Superior temporal gyrus (tissue), 1 donor: ENCODE data around the gene TMEM86A.

Source experiments
- DNase-seq: peaks from one replicate; pipeline ENCODE4 v3.0.0-alpha.2; 2016; ENCODE audit errors: extremely low spot score

The TMEM86A gene

GRCh38 chr11:18723991-18724390 is 25.4 kb downstream of the TMEM86A start:
- DNase-seq, result peak; percentile 63

DNA sequence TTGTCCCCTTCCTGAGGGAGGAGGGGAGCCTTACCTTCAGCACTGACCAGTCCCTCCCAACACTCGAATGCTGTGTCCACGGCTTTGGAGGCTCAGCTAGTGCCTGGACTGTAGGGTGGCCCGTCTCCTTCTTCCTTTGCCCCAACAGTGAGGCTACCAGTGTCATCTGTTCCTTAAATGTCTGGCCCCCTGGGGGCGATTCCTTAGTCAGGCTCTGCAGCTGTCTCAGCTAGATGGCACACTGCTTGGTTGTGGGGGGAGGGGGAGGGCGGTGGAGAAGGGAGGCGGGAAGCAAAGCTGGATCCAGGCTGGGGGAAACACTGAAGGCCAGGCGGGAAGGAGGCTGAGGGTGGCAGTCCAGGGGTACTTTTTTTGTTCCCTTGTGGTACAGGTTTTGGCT is 27.5 kb downstream of the TMEM86A start, which contains the start of gene IGSF22:
Gene IGSF22 (minus strand): TSS at position 149 of the 400 bp plus-strand sequence. CDS start 1,952 bp downstream, outside the sequence.
- DNase-seq, result no peak

DNA sequence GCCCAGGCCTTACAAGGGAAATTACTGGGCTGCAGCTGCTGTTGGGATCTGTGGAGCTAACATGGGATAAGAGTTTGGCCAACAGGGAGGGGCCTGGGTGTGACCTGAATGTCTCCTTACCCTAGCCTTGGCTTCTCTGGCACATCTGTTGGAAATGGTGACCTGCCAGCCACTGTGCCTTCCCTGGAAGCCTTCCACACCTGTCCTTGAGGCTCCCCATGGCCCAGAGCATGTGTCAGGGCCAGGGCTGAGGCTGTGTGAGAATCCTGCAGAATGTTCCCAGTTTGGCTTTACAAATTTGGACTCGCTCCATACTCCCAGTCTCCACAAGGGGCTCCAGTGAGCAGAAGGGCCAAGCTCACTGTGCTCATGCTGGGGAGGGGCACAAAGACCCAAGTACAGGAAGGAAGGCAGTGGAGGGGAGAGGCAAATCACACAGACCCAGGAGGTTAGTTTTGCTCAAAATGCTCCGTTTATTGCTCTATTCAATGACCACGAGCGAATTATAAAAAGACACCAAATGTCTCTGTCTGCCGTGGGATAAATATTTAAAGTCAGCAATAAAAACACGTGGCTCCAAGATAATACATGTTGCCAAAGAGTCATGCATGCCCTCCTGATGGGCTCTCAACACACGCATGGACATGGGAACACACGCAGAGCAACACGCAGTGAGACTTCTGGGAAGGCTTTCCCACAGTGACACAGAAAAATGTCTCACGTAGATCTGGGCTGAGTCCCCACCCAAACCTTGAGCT is 29.1 kb downstream of the TMEM86A start:
- peak; percentile 63 for DNase-seq

GRCh38 chr11:18728658-18729057 is 30.1 kb downstream of the TMEM86A start:
- no peak for DNase-seq

GRCh38 chr11:18729426-18729825 is 30.8 kb downstream of the TMEM86A start:
- DNase-seq, result no peak

- no peak for DNase-seq
Measured at GRCh38 chr11:18730020-18730419, 31.4 kb downstream of the TMEM86A start.

- no peak for DNase-seq
Measured at GRCh38 chr11:18731441-18731840, 32.9 kb downstream of the TMEM86A start.

DNA sequence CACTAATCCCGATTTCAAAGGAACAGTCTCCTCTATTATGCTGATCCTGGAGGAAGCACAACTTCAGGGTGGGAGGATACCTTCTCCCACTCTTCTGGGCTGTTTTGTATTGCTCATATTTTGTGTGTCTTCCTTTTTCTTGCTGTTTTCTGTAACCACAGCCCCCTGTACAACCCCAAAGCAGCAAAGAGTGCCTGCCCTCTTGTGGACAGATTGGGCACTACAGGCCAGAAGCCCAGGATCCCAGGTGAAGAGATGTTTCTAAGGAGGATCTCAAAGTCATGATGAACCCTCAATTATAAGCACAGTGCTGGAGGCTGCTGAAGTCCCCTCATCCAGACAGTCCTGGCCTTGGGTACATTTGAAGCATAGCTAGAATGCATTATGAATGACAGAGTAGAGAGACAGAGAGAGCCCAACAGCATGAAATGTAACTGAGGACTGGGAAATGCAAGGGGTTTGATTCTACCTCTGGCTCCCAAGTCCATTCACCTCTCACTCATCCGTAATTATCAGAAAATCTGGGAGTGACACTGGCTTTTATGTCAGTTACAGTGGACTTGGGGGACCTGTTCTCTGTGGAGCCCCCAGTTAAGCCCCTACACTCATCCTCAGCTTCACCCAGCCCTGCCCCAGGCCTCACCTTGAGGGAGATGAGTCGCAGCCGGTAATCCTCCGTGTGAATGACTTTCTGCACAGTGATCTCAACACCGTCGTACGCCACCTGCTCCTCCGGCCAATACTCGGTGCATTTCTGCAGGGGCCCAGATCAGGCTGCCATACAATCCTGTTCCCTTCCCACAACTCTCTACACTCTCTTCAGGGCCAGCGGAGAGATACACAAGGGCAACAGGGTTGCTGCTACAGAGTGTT is 33.6 kb downstream of the TMEM86A start:
- DNase-seq, result peak; percentile 86

GRCh38 chr11:18733202-18733601 is 34.6 kb downstream of the TMEM86A start:
- DNase-seq, result no peak

DNA sequence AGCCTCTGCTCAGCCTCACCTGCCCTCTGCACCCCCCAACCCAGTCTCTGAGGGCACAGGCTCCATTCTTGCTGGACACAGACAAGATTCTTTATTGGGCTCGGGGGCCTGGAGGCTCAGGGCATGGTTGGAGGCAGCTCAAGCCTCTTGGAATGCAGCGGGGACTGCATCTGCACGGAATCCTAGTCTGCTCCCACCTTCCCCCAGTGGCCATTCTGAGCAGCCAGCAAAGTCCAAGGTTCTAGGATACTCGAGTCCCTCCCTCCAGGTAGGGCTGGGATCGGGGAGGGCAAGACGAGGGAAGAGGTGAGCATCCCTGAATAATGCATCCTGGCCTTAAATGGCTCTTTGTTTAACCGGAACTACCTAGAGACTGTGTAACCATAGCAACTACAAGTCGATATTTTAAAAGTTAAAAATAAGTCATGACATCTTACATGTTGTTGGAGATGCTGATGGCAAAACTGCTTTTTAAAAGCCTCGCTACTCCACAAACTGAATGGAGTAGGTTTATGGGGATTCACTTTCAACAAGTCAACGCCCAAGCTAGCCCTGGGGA is 38.1 kb downstream of the TMEM86A start:
- DNase-seq, result no peak

DNA sequence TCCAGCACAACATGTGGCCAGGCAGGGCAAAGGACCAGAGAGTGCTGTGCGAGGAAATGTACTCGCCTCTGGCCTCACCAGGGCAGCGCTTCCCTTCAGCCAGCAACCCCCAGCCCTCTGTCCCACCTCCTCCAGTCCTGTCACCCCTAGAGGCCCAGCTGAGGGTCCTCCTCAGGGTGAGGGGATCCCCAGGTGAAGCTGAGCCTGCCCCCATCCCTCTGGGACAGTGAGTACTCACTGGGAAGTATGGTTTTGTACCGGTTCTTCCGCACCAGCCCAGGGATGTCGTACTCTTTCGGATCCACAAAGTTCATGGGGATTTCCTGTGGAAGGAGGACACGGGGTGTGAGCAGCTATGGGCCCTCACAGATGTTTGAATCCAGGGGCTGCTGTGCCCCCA is 39.1 kb downstream of the TMEM86A start:
- DNase-seq, result no peak

GRCh38 chr11:18739685-18740084 is 41.1 kb downstream of the TMEM86A start:
- no peak for DNase-seq

DNA sequence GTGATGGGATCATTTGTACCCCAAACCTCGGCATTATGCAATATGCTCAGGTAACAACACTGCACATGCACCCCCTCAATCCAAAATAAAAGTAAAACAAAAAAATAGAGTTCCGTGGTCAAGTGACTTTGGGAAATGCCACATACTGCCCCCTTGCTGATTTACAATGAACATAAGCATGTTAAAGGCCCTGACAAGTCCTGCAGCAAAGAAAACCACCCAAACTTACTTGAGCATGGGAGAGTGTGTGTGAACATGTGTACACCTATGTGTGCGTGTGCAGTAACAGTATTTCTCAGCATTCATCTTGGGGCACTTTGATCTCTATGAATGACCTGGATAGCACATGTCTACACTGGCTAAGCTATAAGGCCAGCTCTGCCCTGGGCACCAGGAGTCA is 43.2 kb downstream of the TMEM86A start:
- DNase-seq, result no peak

- no peak for DNase-seq
Measured at GRCh38 chr11:18743365-18743764, 44.8 kb downstream of the TMEM86A start.

DNA sequence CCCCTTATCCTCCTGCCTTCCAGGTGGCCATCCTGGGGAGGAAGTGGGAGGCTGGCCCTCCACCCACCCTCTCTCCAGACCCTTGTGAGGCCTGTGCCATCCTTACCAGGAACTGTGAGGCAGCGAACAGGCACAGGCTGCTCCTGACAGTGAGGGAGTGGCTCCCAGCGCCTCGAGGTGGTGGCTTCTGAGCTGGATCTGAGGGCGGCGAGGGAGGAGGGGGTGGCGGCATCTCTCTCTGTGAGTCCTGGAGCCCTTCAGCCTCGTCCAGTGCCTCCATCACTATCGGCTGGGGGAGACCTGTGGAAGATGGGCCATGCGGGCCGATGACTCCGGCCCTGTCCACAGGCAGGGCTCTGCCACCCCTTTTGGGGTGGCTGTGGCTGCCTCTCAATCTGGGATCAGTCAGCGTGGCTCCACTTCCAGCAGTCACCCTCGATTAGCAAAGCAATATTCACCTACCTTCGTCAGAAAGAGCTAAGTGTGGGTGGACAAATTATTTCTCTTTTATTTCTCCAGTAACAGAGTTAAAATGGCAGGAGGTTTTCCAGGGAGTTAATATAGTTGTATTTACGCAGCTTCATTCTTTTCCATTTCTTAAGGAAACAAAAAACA is 45.4 kb downstream of the TMEM86A start:
- no peak for DNase-seq

DNA sequence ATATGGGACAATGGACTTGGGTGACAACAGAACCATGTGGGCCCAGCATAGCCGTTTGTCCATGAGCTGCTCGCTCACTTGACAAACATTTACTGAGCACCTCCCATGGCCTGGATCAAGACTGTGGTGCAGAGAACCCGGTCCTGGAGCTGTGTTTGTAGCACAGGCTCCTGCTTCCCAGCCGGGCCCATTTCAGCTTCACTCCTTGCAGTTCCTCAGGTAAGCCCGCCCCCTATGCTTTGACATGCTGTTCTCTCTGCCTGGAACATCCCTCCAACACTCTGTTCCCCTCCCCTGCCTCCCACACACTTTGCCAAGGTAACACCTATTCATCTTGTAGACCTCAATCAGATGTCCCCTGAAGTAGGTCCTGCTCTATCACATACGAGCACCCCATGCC is 46.7 kb downstream of the TMEM86A start:
- DNase-seq, result no peak

DNA sequence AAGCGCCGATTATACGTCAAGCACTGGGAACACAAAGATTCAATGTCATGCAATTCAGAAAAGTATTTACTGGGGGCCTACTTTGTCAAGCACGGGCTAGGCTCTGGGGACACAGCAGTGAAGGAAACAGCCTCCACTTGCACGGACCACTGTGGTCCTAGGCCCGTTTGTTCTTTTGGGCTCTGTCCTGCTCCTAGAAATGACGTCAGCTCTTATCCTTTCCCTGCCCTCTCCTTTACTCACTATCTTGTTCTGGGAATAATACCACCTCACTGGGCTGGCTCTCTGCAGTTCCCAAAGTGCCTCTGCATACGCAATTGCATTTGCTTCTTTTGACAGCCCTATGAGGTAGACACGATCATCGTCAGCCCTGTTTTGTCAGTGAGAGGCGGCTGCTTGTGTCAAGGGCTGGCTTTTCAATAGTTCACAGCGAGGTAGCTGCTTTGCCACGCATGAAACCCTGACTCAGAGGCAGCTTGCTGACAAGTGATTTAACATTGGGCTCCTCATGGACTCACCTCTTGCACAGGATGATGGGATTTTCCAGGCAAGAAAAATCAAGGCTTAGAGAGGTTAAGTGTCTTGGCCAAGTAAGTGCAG is 50.3 kb downstream of the TMEM86A start:
- DNase-seq, result no peak

GRCh38 chr11:18749681-18750319 is 51.2 kb downstream of the TMEM86A start:
- DNase-seq, result peak; percentile 69

GRCh38 chr11:18750944-18751343 is 52.4 kb downstream of the TMEM86A start:
- no peak for DNase-seq

DNA sequence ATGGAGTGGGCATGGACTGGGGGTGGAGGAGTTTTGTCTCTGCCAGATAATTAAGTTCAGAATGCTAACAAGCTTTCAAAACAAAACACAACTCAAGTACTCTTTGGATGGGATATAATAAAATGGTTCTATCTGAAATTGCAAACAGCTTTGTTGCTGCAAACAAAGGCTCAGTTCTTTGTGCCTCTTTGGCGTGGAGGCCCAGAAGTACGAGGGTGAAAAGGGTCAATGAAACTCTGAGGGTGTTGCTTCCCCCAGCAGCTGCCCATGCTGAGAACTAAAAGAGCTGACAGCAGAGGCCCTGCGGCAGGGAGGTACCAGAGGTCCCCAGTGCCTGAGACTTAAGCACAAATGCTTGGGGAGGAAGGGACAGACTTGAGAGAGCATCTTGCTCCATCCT is 53.9 kb downstream of the TMEM86A start:
- peak; percentile 47 for DNase-seq

DNA sequence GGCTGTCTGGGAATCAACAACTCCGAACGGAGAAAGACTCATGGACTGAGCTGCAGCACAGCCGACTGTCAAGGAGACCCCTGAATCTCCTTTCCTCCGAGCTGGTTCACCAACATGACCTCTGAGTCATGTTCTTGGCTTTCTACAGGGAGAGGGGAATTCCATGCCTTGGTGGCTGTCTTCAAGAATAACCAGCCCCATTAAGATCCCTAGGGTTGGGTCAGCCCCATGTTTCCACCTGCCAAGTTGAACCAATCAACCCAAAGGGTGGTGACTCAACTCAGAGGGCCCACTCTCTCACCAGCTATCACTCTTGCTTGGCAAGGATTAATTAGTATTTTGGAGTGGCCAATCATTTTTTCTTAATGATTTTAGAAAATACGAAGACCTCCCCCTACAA is 55.7 kb downstream of the TMEM86A start:
- DNase-seq, result no peak
